Activated T-cell treated with anti-CD3 and anti-CD28 coated beads, Interleukin-2, amount 50 U/mL, for 48 hours (primary cell): ENCODE results near the gene PLSCR5.

Source experiments
- DNase-seq, 2 experiments: peaks; one replicate each; pipeline ENCODE4 v3.0.0-alpha.2; 2020

The PLSCR5 gene

GRCh38 chr3:146581951-146582467 is 23.1 kb downstream of the PLSCR5 start:
- no peak for DNase-seq

- DNase-seq: no peak
Observed at GRCh38 chr3:146581080-146581601, 24.0 kb downstream of the PLSCR5 start.

GRCh38 chr3:146577662-146578061 is 27.5 kb downstream of the PLSCR5 start:
- no peak for DNase-seq

GRCh38 chr3:146575636-146576035 is 29.5 kb downstream of the PLSCR5 start:
- no peak for DNase-seq

GRCh38 chr3:146574173-146574572 is 31.0 kb downstream of the PLSCR5 start:
- DNase-seq: no peak

GRCh38 chr3:146569314-146569713 is 35.8 kb downstream of the PLSCR5 start:
- no peak for DNase-seq

- no peak for DNase-seq
Observed at GRCh38 chr3:146566138-146566537, 39.0 kb downstream of the PLSCR5 start.

- DNase-seq: no peak
Observed at GRCh38 chr3:146561879-146562278, 43.3 kb downstream of the PLSCR5 start.

GRCh38 chr3:146561463-146561862 is 43.7 kb downstream of the PLSCR5 start:
- no peak for DNase-seq

- DNase-seq: no peak
Observed at GRCh38 chr3:146560678-146561077, 44.5 kb downstream of the PLSCR5 start.

- DNase-seq: no peak
Observed at GRCh38 chr3:146559388-146559787, 45.8 kb downstream of the PLSCR5 start.

GRCh38 chr3:146558781-146559180 is 46.4 kb downstream of the PLSCR5 start:
- no peak for DNase-seq

GRCh38 chr3:146557745-146558144 is 47.4 kb downstream of the PLSCR5 start:
- no peak for DNase-seq

- no peak for DNase-seq
Observed at GRCh38 chr3:146555311-146555710, 49.8 kb downstream of the PLSCR5 start.

GRCh38 chr3:146554151-146554760 is 50.9 kb downstream of the PLSCR5 start:
- no peak for DNase-seq

- no peak for DNase-seq
Observed at GRCh38 chr3:146550743-146551510, 54.2 kb downstream of the PLSCR5 start.

- no peak for DNase-seq
Observed at GRCh38 chr3:146550070-146550615, 55.0 kb downstream of the PLSCR5 start.

GRCh38 chr3:146547235-146547835 is 57.8 kb downstream of the PLSCR5 start:
- DNase-seq: no peak

- DNase-seq: no peak
Observed at GRCh38 chr3:146546366-146546965, 58.7 kb downstream of the PLSCR5 start.

GRCh38 chr3:146544929-146545528 is 60.1 kb downstream of the PLSCR5 start:
- DNase-seq: no peak

GRCh38 chr3:146544002-146544928 is 60.9 kb downstream of the PLSCR5 start, which contains the start of gene PLSCR1:
PLSCR1 (minus strand) TSS chr3:146544607; CDS start chr3:146536552, 8,055 bp downstream.
- DNase-seq: peak; percentile 87
